Thyroid gland (tissue), 4 donors: ENCODE measurements around the gene STX8.

Experiments
- POLR2A ChIP-seq, 2 donors: fragments of 450-650 bp; IDR thresholded peaks; one replicate each; pipeline ENCODE4 v1.6.1; 2017; ENCODE audit warnings: antibody characterized with exemption in 2 of 2, mild to moderate bottlenecking in 2 of 2, moderate library complexity in 1 of 2
- TF ChIP-seq, protein P1 (sequence below), 6 experiments: fragments of 200-600 bp in 3 of 6; fragments of 450-650 bp in 3 of 6; sonication (generic) in 3 of 6; IDR thresholded peaks; one replicate each; pipeline ENCODE4 v1.5.1; 2016 to 2019; ENCODE audit warnings: antibody characterized with exemption in 6 of 6, mild to moderate bottlenecking in 2 of 6, inconsistent platforms in 1 of 6, moderate library complexity in 1 of 6

- TF ChIP-seq, protein P1, sequence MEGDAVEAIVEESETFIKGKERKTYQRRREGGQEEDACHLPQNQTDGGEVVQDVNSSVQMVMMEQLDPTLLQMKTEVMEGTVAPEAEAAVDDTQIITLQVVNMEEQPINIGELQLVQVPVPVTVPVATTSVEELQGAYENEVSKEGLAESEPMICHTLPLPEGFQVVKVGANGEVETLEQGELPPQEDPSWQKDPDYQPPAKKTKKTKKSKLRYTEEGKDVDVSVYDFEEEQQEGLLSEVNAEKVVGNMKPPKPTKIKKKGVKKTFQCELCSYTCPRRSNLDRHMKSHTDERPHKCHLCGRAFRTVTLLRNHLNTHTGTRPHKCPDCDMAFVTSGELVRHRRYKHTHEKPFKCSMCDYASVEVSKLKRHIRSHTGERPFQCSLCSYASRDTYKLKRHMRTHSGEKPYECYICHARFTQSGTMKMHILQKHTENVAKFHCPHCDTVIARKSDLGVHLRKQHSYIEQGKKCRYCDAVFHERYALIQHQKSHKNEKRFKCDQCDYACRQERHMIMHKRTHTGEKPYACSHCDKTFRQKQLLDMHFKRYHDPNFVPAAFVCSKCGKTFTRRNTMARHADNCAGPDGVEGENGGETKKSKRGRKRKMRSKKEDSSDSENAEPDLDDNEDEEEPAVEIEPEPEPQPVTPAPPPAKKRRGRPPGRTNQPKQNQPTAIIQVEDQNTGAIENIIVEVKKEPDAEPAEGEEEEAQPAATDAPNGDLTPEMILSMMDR (IDR thresholded peaks at IDR 0.05), result no peak
- TF ChIP-seq POLR2A (IDR thresholded peaks at IDR 0.05), result no peak
Measured at GRCh38 chr17:9346296-9346926, 229.2 kb downstream of the STX8 start.
